Head of caudate nucleus (tissue), 42 donors: ENCODE measurements around the gene TXNL4B.
A peak's percentile ranks its signal among the peaks of the same experiment; 100 is the strongest.
"Not testable (repeated sequence)": the region's sequence is repeated elsewhere in the genome, so short reads cannot be mapped to it uniquely, and the experiment has no call there.

Source experiments
- DNase-seq, 42 donors: peaks; one replicate each; pipeline versions ENCODE4 v3.0.0 to v3.0.0-alpha.2; 2020 to 2021; ENCODE audit warnings: mixed read lengths in 7 of 42
- intact Hi-C: fragments of 100-400 bp; cut with DNase I; formaldehyde crosslinking; loops from one replicate; pipeline ENCODE4 v1.15.0; 2022

Gene TXNL4B

GRCh38 chr16:72084445-72084844 lies 9.0 kb downstream of the TXNL4B start:
- intact Hi-C loops = no loop called here
- no peak for DNase-seq

DNA sequence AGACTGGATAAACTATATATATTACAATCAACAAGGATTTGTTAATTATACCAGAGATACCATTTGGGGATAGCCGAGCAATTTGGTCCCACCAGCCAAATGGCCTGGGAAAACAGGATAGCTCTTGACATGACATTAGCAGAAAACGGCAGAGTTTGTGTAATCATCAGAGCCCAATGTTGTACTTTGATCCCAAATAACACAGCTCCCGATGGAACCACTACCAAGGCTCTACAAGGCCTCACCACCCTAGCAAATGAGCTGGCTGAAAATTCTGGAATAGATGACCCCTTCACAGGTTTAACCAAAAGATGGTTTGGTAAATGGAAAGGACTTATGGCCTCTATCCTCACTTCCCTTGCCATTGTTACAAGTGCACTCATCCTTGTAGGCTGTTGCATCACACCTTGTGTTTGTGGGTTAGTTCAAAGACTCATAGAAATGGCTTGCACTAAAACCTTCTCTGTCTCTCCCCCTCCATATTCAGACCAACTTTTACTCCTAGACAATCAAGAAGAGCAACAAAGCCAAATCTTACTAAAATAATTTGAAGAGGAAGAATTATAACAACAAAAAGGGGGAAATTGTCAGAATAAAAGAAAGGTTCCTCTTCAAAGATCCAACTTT lies 9.5 kb downstream of the TXNL4B start:
- intact Hi-C loops = no loop called here
- DNase-seq = no peak

DNA sequence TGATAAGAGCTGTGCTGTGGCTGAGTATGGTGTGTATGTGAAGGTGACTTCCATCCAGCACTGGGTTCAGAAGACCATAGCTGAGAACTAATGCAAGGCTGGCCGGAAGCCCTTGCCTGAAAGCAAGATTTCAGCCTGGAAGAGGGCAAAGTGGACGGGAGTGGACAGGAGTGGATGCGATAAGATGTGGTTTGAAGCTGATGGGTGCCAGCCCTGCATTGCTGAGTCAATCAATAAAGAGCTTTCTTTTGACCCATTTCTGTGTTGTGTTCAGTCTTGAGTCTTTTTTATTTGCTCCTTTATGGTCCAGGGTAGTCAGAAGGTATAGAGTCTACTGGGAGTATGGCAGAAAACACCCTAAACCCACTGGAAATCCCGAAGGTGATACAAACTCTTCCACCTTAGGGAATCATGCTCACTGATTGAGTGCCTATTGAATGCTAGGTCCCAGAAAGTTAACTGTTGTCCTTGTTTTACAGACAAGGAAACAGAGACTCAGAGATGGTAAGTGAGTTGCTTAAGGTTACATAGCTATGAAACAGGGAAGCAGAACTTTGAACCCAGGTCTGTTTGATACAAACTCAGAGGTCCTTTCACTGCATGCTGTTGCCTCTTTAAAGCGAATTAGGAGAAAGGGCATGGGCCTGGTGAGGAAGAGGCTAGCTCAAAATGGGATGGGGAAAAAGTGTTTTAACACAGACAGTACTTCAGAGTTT lies 16.3 kb downstream of the TXNL4B start:
- intact Hi-C loops, DNase-seq: not testable (repeated sequence)

DNA sequence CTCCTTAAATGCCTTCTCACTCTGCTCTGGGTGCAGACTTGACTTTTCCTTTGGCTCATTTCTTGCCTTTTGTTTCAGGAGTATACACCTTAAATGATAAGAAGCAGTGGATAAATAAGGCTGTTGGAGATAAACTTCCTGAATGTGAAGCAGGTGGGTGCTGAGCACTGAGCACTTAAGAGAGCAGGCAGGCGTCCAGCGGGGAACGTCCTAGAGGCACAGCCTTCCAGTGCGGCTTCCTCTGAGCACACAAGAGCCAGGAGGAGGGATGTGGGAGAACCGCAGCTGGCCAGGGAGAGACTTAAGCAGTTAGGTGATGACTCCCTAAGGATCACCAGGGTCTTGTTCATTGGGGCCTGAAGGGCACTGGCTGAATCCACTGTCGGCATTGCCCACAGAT lies 18.4 kb downstream of the TXNL4B start:
- DNase-seq, intact Hi-C loops: not testable (repeated sequence)

- intact Hi-C loops = no loop called here
- DNase-seq = peak in 36 of 42 donors; percentile 11 to 79 (median 38)
These were observed 19.7 kb downstream of the TXNL4B start for GRCh38 chr16:72073560-72074230.

GRCh38 chr16:72072514-72073342 lies 20.7 kb downstream of the TXNL4B start:
- peak in 15 of 42 donors; percentile 8 to 54 (median 28) for DNase-seq
- intact Hi-C loops = no loop called here

DNA sequence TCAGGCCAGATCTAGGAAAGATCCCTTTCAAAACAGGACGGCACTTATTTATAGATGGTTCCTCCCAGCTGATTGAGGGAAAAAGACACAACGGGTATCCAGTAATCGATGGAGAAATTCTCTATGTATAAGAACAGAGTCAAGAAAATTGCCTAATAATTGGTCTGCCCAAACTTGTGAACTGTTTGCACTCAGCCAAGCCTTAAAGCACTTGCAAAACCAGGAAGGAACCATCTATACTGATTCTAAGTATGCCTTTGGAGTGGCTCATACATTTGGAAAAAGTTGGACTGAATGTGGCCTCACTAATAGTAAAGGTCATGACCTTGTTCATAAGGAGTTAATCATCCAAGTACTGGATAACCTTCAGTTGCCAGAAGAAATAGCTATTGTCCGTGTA lies 24.5 kb downstream of the TXNL4B start:
- intact Hi-C loops = no loop called here
- DNase-seq = no peak

GRCh38 chr16:72066747-72067146 lies 26.7 kb downstream of the TXNL4B start:
- intact Hi-C loops = no loop called here
- DNase-seq = peak in 14 of 42 donors; percentile 11 to 61 (median 27)

GRCh38 chr16:72064361-72064894 lies 29.0 kb downstream of the TXNL4B start:
- DNase-seq = no peak
- intact Hi-C loops = no loop called here

- no peak for DNase-seq
- intact Hi-C loops = no loop called here
These were observed 31.9 kb downstream of the TXNL4B start for GRCh38 chr16:72061564-72061963.

GRCh38 chr16:72060405-72060804 lies 33.0 kb downstream of the TXNL4B start:
- DNase-seq = no peak
- intact Hi-C loops = no loop called here

GRCh38 chr16:72059060-72059459 lies 34.4 kb downstream of the TXNL4B start:
- intact Hi-C loops, DNase-seq: not testable (repeated sequence)

- intact Hi-C loops, DNase-seq: not testable (repeated sequence)
These were observed 36.1 kb downstream of the TXNL4B start for GRCh38 chr16:72057313-72057712.

DNA sequence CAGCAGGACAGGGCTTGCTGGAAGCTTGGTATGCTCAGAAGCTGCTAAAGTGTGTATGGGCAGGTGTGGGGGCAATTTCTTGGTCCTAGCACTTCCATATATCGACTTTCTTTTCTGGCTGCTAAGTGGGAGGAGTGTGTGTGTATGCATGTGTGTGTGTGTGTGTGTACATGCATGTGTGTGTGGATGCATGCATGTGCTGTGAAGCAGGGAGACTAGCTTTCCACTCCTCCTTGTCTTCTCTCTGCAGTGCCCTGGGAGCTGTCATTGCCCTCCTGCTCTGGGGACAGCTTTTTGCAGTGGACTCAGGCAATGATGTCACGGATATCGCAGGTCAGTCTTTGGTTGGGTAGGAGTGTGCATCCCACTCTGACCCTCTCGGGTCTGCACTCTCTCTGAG lies 37.5 kb downstream of the TXNL4B start:
- intact Hi-C loops = no loop called here
- no peak for DNase-seq

DNA sequence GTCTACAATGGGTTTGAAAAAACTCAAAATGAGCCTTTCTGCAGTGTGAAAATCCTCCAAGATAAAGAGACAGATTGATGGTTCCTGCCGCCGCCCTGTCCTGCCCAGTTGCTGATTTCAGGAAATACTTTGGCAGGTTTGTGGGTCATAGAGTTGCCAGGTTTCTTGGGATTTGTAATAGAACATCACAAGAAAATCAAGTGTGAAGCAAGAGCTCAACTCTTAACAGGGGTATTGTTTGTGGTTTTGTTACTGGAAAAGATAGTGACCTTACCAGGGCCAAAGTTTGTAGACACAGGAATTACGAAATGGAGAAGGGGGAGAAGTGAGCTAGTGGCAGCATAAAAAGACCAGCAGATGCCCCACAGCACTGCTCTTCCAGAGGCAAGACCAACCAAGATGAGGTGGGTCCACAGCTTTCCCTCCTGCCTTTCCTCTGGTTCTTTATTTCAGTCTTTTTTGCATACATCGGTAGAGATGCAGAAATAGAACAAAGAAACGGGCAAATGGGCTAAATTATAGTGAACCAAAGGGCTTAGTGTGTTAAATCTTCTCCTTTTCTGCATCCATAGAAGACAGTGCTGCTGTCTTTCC lies 39.1 kb downstream of the TXNL4B start, which contains the start of gene HP:
TSS of gene HP (plus strand) at position 252 of the 594 bp plus-strand sequence. CDS start at position 400, 148 bp downstream.
- intact Hi-C loops, DNase-seq: not testable (repeated sequence)

DNA sequence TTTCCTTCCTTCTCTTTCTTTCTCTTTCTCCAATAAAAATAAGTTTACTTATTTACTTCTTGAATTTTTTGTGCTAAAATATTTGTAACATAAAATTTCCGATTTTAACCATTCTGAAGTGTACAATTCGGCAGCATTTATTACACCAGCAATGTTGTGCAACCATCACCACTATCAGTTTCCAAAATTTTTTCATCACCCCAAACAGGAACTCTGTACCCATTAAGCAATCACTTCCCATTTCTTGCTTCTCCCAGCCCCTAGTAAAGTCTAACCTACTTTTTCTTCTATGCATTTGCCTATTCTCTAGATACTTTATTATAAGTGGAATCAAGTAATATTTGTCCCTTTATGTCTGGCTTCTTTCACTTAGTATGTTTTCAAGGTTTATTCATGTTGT lies 41.6 kb downstream of the TXNL4B start:
- intact Hi-C loops = no loop called here
- no peak for DNase-seq

- no peak for DNase-seq
- intact Hi-C loops = no loop called here
These were observed 42.5 kb downstream of the TXNL4B start for GRCh38 chr16:72050769-72051464.

DNA sequence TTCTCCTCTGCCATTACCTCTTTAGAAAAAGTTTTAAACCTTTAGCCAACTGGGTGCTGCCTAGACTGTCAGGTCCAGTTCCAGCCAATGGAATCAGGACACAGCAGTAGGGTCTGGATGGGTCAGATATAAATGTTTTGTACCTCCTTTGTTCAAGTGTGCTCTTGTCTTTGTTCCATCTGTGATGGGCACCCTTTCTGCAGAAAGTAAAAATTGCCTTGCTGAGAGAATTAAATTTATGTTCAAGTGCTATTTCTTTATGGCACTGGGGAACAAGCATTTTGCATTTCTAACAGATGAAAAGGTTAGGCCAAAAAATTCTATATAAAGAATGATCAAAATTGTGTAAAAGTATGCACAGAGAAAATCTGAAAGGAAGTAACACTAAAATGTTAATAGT lies 44.3 kb downstream of the TXNL4B start:
- intact Hi-C loops = no loop called here
- DNase-seq = no peak
